Spleen (tissue), 7 donors: Measurements from ENCODE around the gene PARD3.

ENCODE experiments used
- POLR2A ChIP-seq, 3 donors: fragments of 450-650 bp; IDR thresholded peaks; one replicate each; pipeline ENCODE4 v1.5.1; 2017; ENCODE audit warnings: antibody characterized with exemption in 3 of 3, mild to moderate bottlenecking in 1 of 3
- POLR2AphosphoS5 ChIP-seq, 3 donors: sonication (generic); formaldehyde crosslinking; IDR thresholded peaks; one replicate each; pipeline ENCODE4 v1.5.1; 2017; ENCODE audit warnings: antibody characterized with exemption in 3 of 3
- TF ChIP-seq, protein P1 (sequence below), 11 experiments: fragments of 200-600 bp in 7 of 11; fragments of 450-650 bp in 4 of 11; sonication (generic) in 4 of 11; IDR thresholded peaks in 8 of 11; conservative IDR thresholded peaks in 3 of 11; 1 replicate in 7 of 11; 2 replicates in 4 of 11; pipeline versions ENCODE4 v1.4.0 to v1.8.0; 2016 to 2021; ENCODE audit warnings: antibody characterized with exemption in 11 of 11, inconsistent platforms in 4 of 11, mild to moderate bottlenecking in 1 of 11
- donor health status: DM: no; HTN: no; CAD: no; lungs with moderate emphysema.
- donor health status: DM: no; HTN: no; CAD: no.
- donor health status: DM: no; HTN: no; CAD: no.

DNA sequence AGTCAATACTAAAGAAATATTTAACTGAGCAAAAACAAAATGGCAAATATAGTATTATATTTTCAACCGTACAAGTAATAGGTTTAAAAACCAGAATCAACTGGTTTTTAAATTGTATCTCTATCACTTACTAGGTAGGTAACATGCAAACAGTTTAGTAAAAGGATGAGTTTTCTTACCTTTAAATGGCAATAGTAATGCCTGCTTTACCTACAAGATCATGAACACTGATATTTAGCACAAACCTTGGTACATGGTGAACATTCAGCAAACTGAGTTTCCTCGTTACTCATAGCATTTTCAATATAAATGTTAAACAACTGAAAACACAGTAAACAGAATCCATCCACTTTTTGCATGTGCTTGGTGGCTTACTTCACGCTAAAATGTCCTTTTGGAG is 389.1 kb downstream of the PARD3 start:
- TF ChIP-seq, protein P1, sequence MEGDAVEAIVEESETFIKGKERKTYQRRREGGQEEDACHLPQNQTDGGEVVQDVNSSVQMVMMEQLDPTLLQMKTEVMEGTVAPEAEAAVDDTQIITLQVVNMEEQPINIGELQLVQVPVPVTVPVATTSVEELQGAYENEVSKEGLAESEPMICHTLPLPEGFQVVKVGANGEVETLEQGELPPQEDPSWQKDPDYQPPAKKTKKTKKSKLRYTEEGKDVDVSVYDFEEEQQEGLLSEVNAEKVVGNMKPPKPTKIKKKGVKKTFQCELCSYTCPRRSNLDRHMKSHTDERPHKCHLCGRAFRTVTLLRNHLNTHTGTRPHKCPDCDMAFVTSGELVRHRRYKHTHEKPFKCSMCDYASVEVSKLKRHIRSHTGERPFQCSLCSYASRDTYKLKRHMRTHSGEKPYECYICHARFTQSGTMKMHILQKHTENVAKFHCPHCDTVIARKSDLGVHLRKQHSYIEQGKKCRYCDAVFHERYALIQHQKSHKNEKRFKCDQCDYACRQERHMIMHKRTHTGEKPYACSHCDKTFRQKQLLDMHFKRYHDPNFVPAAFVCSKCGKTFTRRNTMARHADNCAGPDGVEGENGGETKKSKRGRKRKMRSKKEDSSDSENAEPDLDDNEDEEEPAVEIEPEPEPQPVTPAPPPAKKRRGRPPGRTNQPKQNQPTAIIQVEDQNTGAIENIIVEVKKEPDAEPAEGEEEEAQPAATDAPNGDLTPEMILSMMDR (IDR thresholded peaks at IDR 0.05 in 8 of 11, conservative IDR thresholded peaks at IDR 0.05 in 3 of 11), result no peak
- no peak for TF ChIP-seq POLR2A (IDR thresholded peaks at IDR 0.05)
- no peak for TF ChIP-seq POLR2AphosphoS5 (IDR thresholded peaks at IDR 0.05)
